Suprapubic skin (tissue), 4 donors: ENCODE results near the gene NRDE2. TPM values are rescaled to one million over a fixed set of nuclear protein-coding genes. Genes with fewer than 3 reads are reported as not detected.

Experiments
- DNase-seq, 2 donors: peaks; one replicate each; pipeline ENCODE4 v3.0.0-alpha.2; 2019; ENCODE audit warnings: low spot score in 2 of 2
- H3K27ac ChIP-seq: fragments of 200-600 bp; sonication (generic); one replicate; pipeline ENCODE4 v1.5.1; 2019
- H3K27me3 ChIP-seq: fragments of 200-600 bp; sonication (generic); one replicate; pipeline ENCODE4 v1.5.1; 2019
- H3K36me3 ChIP-seq: fragments of 200-600 bp; sonication (generic); one replicate; pipeline ENCODE4 v1.5.1; 2019
- H3K4me1 ChIP-seq: fragments of 200-600 bp; sonication (generic); one replicate; pipeline ENCODE4 v1.5.1; 2019
- H3K4me3 ChIP-seq: fragments of 200-600 bp; sonication (generic); one replicate; pipeline ENCODE4 v1.5.1; 2019; ENCODE audit warnings: mild to moderate bottlenecking
- H3K9me3 ChIP-seq: fragments of 200-600 bp; sonication (generic); one replicate; pipeline ENCODE4 v1.5.1; 2019
- CTCF ChIP-seq, 2 donors: fragments of 200-600 bp in 1 of 2; fragments of 450-650 bp in 1 of 2; sonication (generic) in 1 of 2; IDR thresholded peaks; one replicate each; pipeline ENCODE4 v1.5.1; 2016 to 2019; ENCODE audit warnings: antibody characterized with exemption in 2 of 2, mild to moderate bottlenecking in 1 of 2, moderate library complexity in 1 of 2
- EP300 ChIP-seq: sonication (generic); formaldehyde crosslinking; IDR thresholded peaks from one replicate; pipeline ENCODE4 v1.6.1; 2017; ENCODE audit warnings: antibody characterized with exemption
- POLR2A ChIP-seq, 2 donors: fragments of 450-650 bp; IDR thresholded peaks; one replicate each; pipeline ENCODE4 v1.6.1; 2017; ENCODE audit warnings: antibody characterized with exemption in 2 of 2, mild to moderate bottlenecking in 2 of 2, moderate library complexity in 2 of 2
- POLR2AphosphoS5 ChIP-seq, 3 donors: sonication (generic); formaldehyde crosslinking; IDR thresholded peaks; one replicate each; pipeline ENCODE4 v1.6.1; 2017; ENCODE audit warnings: antibody characterized with exemption in 3 of 3
- WGBS: methylation state at CpG from one replicate; pipeline ENCODE4 v1.1.5; 2018; 5-methylcytosine and 5-hydroxymethylcytosine counted together
- total RNA-seq, 4 donors: library from RNA; depleted of rRNA; stranded (reverse); fragments of >200 nt; gene quantifications; one replicate each; pipeline ENCODE4 v1.1.0, GENCODE V29; 2016

NRDE2 gene
- total RNA-seq, 4 donors from 2014 or later = 8.8 to 22.4 (median 14.6) TPM

- TF ChIP-seq CTCF (IDR thresholded peaks at IDR 0.05) = no peak
- no peak for TF ChIP-seq POLR2AphosphoS5 (IDR thresholded peaks at IDR 0.05)
- TF ChIP-seq EP300 = no peak
- TF ChIP-seq POLR2A (IDR thresholded peaks at IDR 0.05) = no peak
Observed at GRCh38 chr14:90273532-90273931, 58.2 kb downstream of the NRDE2 start.

GRCh38 chr14:90272523-90272922 is 59.2 kb downstream of the NRDE2 start:
- Histone ChIP-seq H3K27me3 (no peaks in the 10 kb centered on the region), H3K36me3 (peaks cover 61% of the 10 kb centered on the region), H3K4me3 (no peak overlapping the region), H3K27ac (no peak overlapping the region), H3K9me3 (no peaks in the 10 kb centered on the region), H3K4me1 (peaks cover 5% of the 10 kb centered on the region)
- TF ChIP-seq POLR2A (IDR thresholded peaks at IDR 0.05) = no peak
- no peak for DNase-seq
- 77% methylated on average over 10 of the region's 10 CpGs for WGBS

More at GRCh38 chr14:90273532-90273931, 58.2 kb downstream of the NRDE2 start:
- 49% methylated on average over 8 of the region's 8 CpGs for WGBS
- Histone ChIP-seq H3K27me3 (no peaks in the 10 kb centered on the region), H3K36me3 (peaks cover 61% of the 10 kb centered on the region), H3K9me3 (no peaks in the 10 kb centered on the region), H3K27ac (no peak overlapping the region), H3K4me3 (no peak overlapping the region), H3K4me1 (peaks cover 5% of the 10 kb centered on the region)
- no peak for DNase-seq

- Histone ChIP-seq H3K9me3 (no peaks in the 10 kb centered on the region), H3K4me3 (no peak overlapping the region), H3K27me3 (no peaks in the 10 kb centered on the region), H3K4me1 (no peaks in the 10 kb centered on the region), H3K36me3 (peaks cover 96% of the 10 kb centered on the region), H3K27ac (no peak overlapping the region)
- DNase-seq = peak in 1 of 2 donors; percentile 29
- TF ChIP-seq CTCF (IDR thresholded peaks at IDR 0.05) (no peak), POLR2A (IDR thresholded peaks at IDR 0.05) (no peak), POLR2AphosphoS5 (IDR thresholded peaks at IDR 0.05) (no peak), EP300 (no peak)
- WGBS = 87% methylated on average over 4 of the region's 4 CpGs
Observed at GRCh38 chr14:90268420-90268819, 63.3 kb downstream of the NRDE2 start.

DNA sequence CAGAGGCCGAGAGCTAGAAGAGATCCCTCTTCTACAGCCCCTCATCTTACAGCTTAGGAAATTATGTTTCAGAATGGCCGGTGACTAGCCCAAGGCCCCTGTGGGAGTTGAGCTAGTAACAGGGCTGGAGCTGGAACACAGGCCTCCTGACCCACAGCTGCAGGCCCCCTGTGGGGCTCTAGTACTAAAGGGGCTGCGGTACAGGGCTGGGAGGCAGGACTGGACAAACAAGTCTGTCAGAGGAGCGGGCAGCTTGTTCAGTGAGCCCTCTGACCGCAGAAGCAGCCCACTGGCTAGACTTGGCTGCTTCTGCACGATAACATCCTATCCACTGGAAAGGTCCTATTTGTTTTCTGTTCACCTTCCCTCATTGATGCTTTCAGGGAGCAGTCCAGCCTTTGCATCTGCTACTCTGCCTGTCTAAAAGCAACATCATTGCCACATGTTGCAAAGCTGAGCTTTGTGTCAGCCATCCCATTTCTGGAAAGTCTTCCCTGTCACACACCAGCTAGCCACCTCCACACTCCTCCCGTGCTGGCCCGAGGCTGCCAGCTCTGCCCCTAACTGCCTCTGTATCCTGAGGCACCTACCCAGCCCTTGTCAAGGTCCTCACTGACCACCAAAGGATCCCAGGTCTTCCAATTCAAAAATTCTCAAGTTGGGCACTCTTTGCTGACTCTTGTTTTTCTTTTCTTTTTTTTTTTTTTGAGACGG is 65.1 kb downstream of the NRDE2 start:
- peaks cover 91% of the 10 kb centered on the region for H3K36me3 ChIP-seq
- DNase-seq = peak in 1 of 2 donors; percentile 69

GRCh38 chr14:90263748-90264449 is 67.8 kb downstream of the NRDE2 start:
- Histone ChIP-seq H3K27ac (no peak overlapping the region), H3K4me1 (no peaks in the 10 kb centered on the region), H3K4me3 (no peak overlapping the region), H3K36me3 (peaks cover 90% of the 10 kb centered on the region), H3K27me3 (no peaks in the 10 kb centered on the region), H3K9me3 (no peaks in the 10 kb centered on the region)
- TF ChIP-seq CTCF (IDR thresholded peaks at IDR 0.05) (no peak), POLR2A (IDR thresholded peaks at IDR 0.05) (no peak), EP300 (no peak), POLR2AphosphoS5 (IDR thresholded peaks at IDR 0.05) (no peak)
- no peak for DNase-seq
- WGBS = 70% methylated on average over 8 of the region's 8 CpGs

More for the DNA sequence above, 65.1 kb downstream of the NRDE2 start:
- H3K27ac ChIP-seq = no peak overlapping the region
- H3K4me3 ChIP-seq = no peak overlapping the region
- TF ChIP-seq CTCF (IDR thresholded peaks at IDR 0.05) = no peak
- no peak for TF ChIP-seq EP300
- TF ChIP-seq POLR2AphosphoS5 (IDR thresholded peaks at IDR 0.05) = no peak
- no peak for TF ChIP-seq POLR2A (IDR thresholded peaks at IDR 0.05)
- 95% methylated on average over 8 of the region's 9 CpGs for WGBS
- H3K4me1 ChIP-seq = no peaks in the 10 kb centered on the region
- H3K9me3 ChIP-seq = no peaks in the 10 kb centered on the region
- no peaks in the 10 kb centered on the region for H3K27me3 ChIP-seq
